Prostate gland (tissue), 2 donors: ENCODE data around the gene PRDX2.

Experiments
- CTCF ChIP-seq, 4 experiments: fragments of 200-600 bp in 2 of 4; fragments of 450-650 bp in 2 of 4; sonication (generic) in 2 of 4; IDR thresholded peaks; 1 replicate in 3 of 4; 2 replicates in 1 of 4; pipeline ENCODE4 v1.5.1; 2016 to 2019; ENCODE audit warnings: antibody characterized with exemption in 4 of 4, mild to moderate bottlenecking in 2 of 4, moderate library complexity in 2 of 4
- POLR2AphosphoS5 ChIP-seq: sonication (generic); formaldehyde crosslinking; IDR thresholded peaks from one replicate; pipeline ENCODE4 v1.6.1; 2017; ENCODE audit warnings: antibody characterized with exemption

DNA sequence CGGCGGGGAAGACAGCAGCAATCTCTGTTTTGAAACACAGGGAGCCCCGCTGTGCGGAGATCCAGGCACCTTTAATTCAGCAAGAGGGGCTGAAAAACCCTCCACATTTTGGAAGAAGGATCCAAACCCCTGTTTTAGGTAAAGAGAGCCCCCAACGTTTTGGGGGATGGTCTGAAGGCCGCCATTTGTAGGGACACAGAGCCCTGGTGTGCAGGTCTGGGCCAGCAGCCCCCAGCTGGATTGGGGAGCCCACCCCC, 22.8 kb downstream of the PRDX2 start:
- TF ChIP-seq POLR2AphosphoS5 = no peak
- TF ChIP-seq CTCF (IDR thresholded peaks at IDR 0.05) = no peak
